ENCODE measurements around the gene PPFIA1.

PPFIA1 gene

GRCh38 chr11:70433526-70433925 is 163.0 kb downstream of the PPFIA1 start:
- no peak overlapping the region for H3K9ac ChIP-seq
- no peaks in the 10 kb centered on the region for H3K27me3 ChIP-seq (ENCODE audit: control insufficient read depth, insufficient read depth, low read length)
- no peaks in the 10 kb centered on the region for H3K79me2 ChIP-seq
- H3K4me1 ChIP-seq: no peaks in the 10 kb centered on the region
- no peak for TF ChIP-seq CTCF (IDR thresholded peaks at IDR 0.05)
- H3K4me2 ChIP-seq (ENCODE audit: low read length): no peak overlapping the region
- no peak overlapping the region for H2AFZ ChIP-seq
- no peaks in the 10 kb centered on the region for H3K36me3 ChIP-seq (ENCODE audit: control insufficient read depth, insufficient read depth, low read length)
- no peak overlapping the region for H3K27ac ChIP-seq
- H3K4me3 ChIP-seq (ENCODE audit: low read depth, low read length): no peak overlapping the region
- no peaks in the 10 kb centered on the region for H3K9me3 ChIP-seq (ENCODE audit: control insufficient read depth, low read length)
